Activated CD8-positive, alpha-beta memory T cell treated with anti-CD3 and anti-CD28 coated beads, Interleukin-2, amount 50 U/mL, for 24 hours (primary cell): ENCODE results near the gene RTN4RL2.

ENCODE experiments used
- DNase-seq: peaks from one replicate; pipeline ENCODE4 v3.0.0-alpha.2; 2020; ENCODE audit errors: extremely low read depth

RTN4RL2 gene

GRCh38 chr11:57462597-57462996, 2.3 kb downstream of the RTN4RL2 start:
- no peak for DNase-seq

GRCh38 chr11:57463671-57464538, 3.6 kb downstream of the RTN4RL2 start:
- no peak for DNase-seq

GRCh38 chr11:57464539-57465181, 4.3 kb downstream of the RTN4RL2 start:
- DNase-seq, result no peak

GRCh38 chr11:57466680-57467079, 6.4 kb downstream of the RTN4RL2 start:
- no peak for DNase-seq

- no peak for DNase-seq
Measured at GRCh38 chr11:57467508-57468157, 7.3 kb downstream of the RTN4RL2 start.

- DNase-seq, result no peak
Measured at GRCh38 chr11:57468276-57468675, 7.9 kb downstream of the RTN4RL2 start.

GRCh38 chr11:57469268-57469667, 8.9 kb downstream of the RTN4RL2 start:
- no peak for DNase-seq

GRCh38 chr11:57471496-57471895, 11.2 kb downstream of the RTN4RL2 start:
- no peak for DNase-seq

- DNase-seq, result no peak
Measured at GRCh38 chr11:57473285-57473841, 13.0 kb downstream of the RTN4RL2 start.

- DNase-seq, result no peak
Measured at GRCh38 chr11:57474017-57474802, 13.9 kb downstream of the RTN4RL2 start.

- DNase-seq, result no peak
Measured at GRCh38 chr11:57474803-57475115, 14.4 kb downstream of the RTN4RL2 start.

GRCh38 chr11:57475191-57475590, 14.9 kb downstream of the RTN4RL2 start:
- no peak for DNase-seq

- DNase-seq, result no peak
Measured at GRCh38 chr11:57475671-57476046, 15.3 kb downstream of the RTN4RL2 start.

- no peak for DNase-seq
Measured at GRCh38 chr11:57476047-57476756, 15.9 kb downstream of the RTN4RL2 start.

- no peak for DNase-seq
Measured at GRCh38 chr11:57476757-57477506, 16.6 kb downstream of the RTN4RL2 start.

- DNase-seq, result no peak
Measured at GRCh38 chr11:57477507-57478189, 17.3 kb downstream of the RTN4RL2 start.

- no peak for DNase-seq
Measured at GRCh38 chr11:57479021-57479663, 18.8 kb downstream of the RTN4RL2 start.

- no peak for DNase-seq
Measured at GRCh38 chr11:57479911-57480310, 19.6 kb downstream of the RTN4RL2 start.

GRCh38 chr11:57480409-57481137, 20.2 kb downstream of the RTN4RL2 start:
- peak; percentile 52 for DNase-seq
